Esophagus muscularis mucosa (tissue), 3 donors: ENCODE data around the gene SLC39A8.

Experiments
- CTCF ChIP-seq, 3 experiments: fragments of 200-600 bp in 2 of 3; fragments of 450-650 bp in 1 of 3; sonication (generic) in 2 of 3; IDR thresholded peaks; one replicate each; pipeline ENCODE4 v1.5.1; 2017 to 2019; ENCODE audit warnings: antibody characterized with exemption in 3 of 3, mild to moderate bottlenecking in 2 of 3, moderate library complexity in 1 of 3
- EP300 ChIP-seq: sonication (generic); formaldehyde crosslinking; IDR thresholded peaks from one replicate; pipeline ENCODE4 v1.6.1; 2017; ENCODE audit warnings: antibody characterized with exemption

GRCh38 chr4:102302762-102303161, 42.5 kb downstream of the SLC39A8 start:
- no peak for TF ChIP-seq CTCF (IDR thresholded peaks at IDR 0.05)
- no peak for TF ChIP-seq EP300
